SIG-M5 (cell line): Measurements from ENCODE around the gene PTTG1IP.
"Not testable (repeated sequence)": the region's sequence is repeated elsewhere in the genome, so short reads cannot be mapped to it uniquely, and the experiment has no call there.

Experiments used
- DNase-seq: peaks from one replicate; lab custom pipeline; 2025; lab: John Stamatoyannopoulos, UW

PTTG1IP gene

GRCh38 chr21:44881198-44881872, 7.8 kb upstream of the PTTG1IP start:
- DNase-seq, result no peak

GRCh38 chr21:44880405-44881197, 7.1 kb upstream of the PTTG1IP start:
- DNase-seq, result peak; percentile 94

GRCh38 chr21:44879238-44879637, 5.7 kb upstream of the PTTG1IP start:
- not testable (repeated sequence) for DNase-seq

GRCh38 chr21:44878053-44878982, 4.8 kb upstream of the PTTG1IP start:
- DNase-seq, result peak; percentile 86

GRCh38 chr21:44876849-44877575, 3.5 kb upstream of the PTTG1IP start:
- DNase-seq, result no peak

GRCh38 chr21:44875316-44875700, 1.8 kb upstream of the PTTG1IP start:
- no peak for DNase-seq

- DNase-seq, result no peak
Measured at GRCh38 chr21:44874497-44875315, 1.2 kb upstream of the PTTG1IP start.

- DNase-seq, result no peak
Measured at GRCh38 chr21:44874240-44874496, 678 bp upstream of the PTTG1IP start.

GRCh38 chr21:44872649-44873355, 688 bp downstream of the PTTG1IP start:
- DNase-seq, result no peak

GRCh38 chr21:44872323-44872648, 1.2 kb downstream of the PTTG1IP start:
- no peak for DNase-seq

GRCh38 chr21:44871576-44872269, 1.8 kb downstream of the PTTG1IP start:
- DNase-seq, result no peak

- no peak for DNase-seq
Measured at GRCh38 chr21:44870748-44871495, 2.6 kb downstream of the PTTG1IP start.

- DNase-seq, result no peak
Measured at GRCh38 chr21:44869781-44870747, 3.4 kb downstream of the PTTG1IP start.

- no peak for DNase-seq
Measured at GRCh38 chr21:44868707-44869106, 4.8 kb downstream of the PTTG1IP start.

- no peak for DNase-seq
Measured at GRCh38 chr21:44867999-44868700, 5.3 kb downstream of the PTTG1IP start.

GRCh38 chr21:44867464-44867863, 6.0 kb downstream of the PTTG1IP start:
- no peak for DNase-seq

- DNase-seq, result no peak
Measured at GRCh38 chr21:44866780-44867179, 6.7 kb downstream of the PTTG1IP start.
